HEK293T (cell line): ENCODE measurements around the gene S100A9.

ENCODE experiments used
- BHLHE40 ChIP-seq: fragments of 450-650 bp; IDR thresholded peaks from 2 replicates; pipeline ENCODE4 v1.6.1; 2016; ENCODE audit warnings: mild to moderate bottlenecking, moderate library complexity, borderline replicate concordance
- FOXA1 ChIP-seq: fragments of 450-650 bp; IDR thresholded peaks from 2 replicates; pipeline ENCODE4 v1.6.1; 2016; ENCODE audit warnings: mild to moderate bottlenecking
- FOXK2 ChIP-seq: fragments of 450-650 bp; IDR thresholded peaks from 2 replicates; pipeline ENCODE4 v1.6.1; 2016; ENCODE audit warnings: mild to moderate bottlenecking
- HDGF ChIP-seq: fragments of 450-650 bp; IDR thresholded peaks from 2 replicates; pipeline ENCODE4 v1.6.1; 2017; ENCODE audit warnings: antibody characterized with exemption, borderline replicate concordance
- L3MBTL2 ChIP-seq: fragments of 450-650 bp; conservative IDR thresholded peaks from 2 replicates; pipeline ENCODE4 v1.6.1; 2016; ENCODE audit warnings: mild to moderate bottlenecking
- NFRKB ChIP-seq: fragments of 450-650 bp; IDR thresholded peaks from 2 replicates; pipeline ENCODE4 v1.6.1; 2016; ENCODE audit warnings: mild to moderate bottlenecking, moderate library complexity
- SP1 ChIP-seq: fragments of 450-650 bp; IDR thresholded peaks from 2 replicates; pipeline ENCODE4 v1.6.1; 2017
- SUZ12 ChIP-seq: fragments of 450-650 bp; IDR thresholded peaks from 2 replicates; pipeline ENCODE4 v1.6.1; 2016; ENCODE audit warnings: mild to moderate bottlenecking
- TARDBP ChIP-seq: fragments of 450-650 bp; IDR thresholded peaks from 2 replicates; pipeline ENCODE4 v1.6.1; 2016
- ZNF384 ChIP-seq: fragments of 450-650 bp; IDR thresholded peaks from 2 replicates; pipeline ENCODE4 v1.6.1; 2016

DNA sequence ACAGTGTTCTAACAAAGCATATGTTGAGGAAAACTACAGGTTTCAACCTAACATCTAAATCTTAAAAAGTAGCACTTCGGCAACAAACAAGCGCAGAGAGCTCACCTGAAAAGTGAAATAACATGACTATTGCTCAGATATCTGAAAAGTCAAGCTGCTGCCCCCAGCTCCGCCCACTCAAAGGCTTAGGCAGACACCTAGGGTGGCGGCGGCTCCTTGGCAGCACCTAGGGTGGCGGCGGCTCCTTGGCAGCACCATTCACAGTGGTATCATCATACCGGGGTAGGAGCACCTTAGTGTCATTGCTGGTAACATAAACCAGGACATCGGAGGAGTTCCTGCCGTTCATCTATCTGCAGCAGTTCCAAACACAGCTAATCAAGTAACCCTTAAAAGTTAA, 21.9 kb downstream of the S100A9 start:
- TF ChIP-seq FOXK2, result no peak
- no peak for TF ChIP-seq ZNF384
- no peak for TF ChIP-seq L3MBTL2
- no peak for TF ChIP-seq SP1
- no peak for TF ChIP-seq BHLHE40
- no peak for TF ChIP-seq FOXA1
- TF ChIP-seq SUZ12, result no peak
- no peak for TF ChIP-seq TARDBP
- no peak for TF ChIP-seq HDGF
- no peak for TF ChIP-seq NFRKB
